Right ventricle myocardium superior (tissue), 1 donor: ENCODE results near the gene NRXN3. TPM values are rescaled to one million over a fixed set of nuclear protein-coding genes. Genes with fewer than 3 reads are reported as not detected.

Experiments
- ATAC-seq: fragments of 200-7000 bp; cut with Tn5 transposase; one replicate; pipeline ENCODE4 v1.9.1; 2020; ENCODE audit warnings: mild to moderate bottlenecking; ENCODE audit not compliant: poor library complexity
- DNase-seq: peaks from one replicate; pipeline ENCODE4 v3.0.0-alpha.2; 2020
- intact Hi-C: fragments of 100-400 bp; cut with DNase I; formaldehyde crosslinking; loops from one replicate; pipeline ENCODE4 v1.11.2; 2022
- total RNA-seq: library from RNA; stranded (reverse); fragmentation: NEBNext Ultra II Directional; extraction: Animal tissue kit (Norgen Biotek cat#: 25700); gene quantifications from one replicate; pipeline ENCODE4 v1.2.1, GENCODE V29; 2021
- donor health status: DM: no; HTN: yes; CAD: no; lungs with severe emphysema.

NRXN3 gene
- total RNA-seq, 1 donor from 2014 or later = 1.3 TPM

- intact Hi-C loops = no loop called here
Observed at GRCh38 chr14:79548836-79549235, 1378.7 kb downstream of the NRXN3 start.

DNA sequence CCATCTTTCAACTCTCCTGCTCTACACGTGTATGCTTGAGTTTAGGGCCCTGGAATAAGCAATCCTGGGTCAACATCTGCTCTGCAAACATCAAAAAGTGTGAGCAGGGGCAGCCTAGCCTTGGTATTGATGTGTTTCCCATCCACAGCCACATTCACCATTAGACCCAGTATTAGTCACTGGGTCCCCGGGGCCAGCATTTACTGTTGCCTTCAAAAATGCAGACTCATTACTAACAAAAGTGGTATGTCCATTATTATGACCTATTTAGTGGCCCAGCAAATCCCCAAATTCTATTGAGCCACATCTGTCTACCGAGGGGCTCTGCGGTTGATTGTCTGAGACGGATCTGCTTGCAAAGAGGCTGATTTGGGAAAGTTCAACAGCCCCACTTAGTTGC, 1379.3 kb downstream of the NRXN3 start:
- intact Hi-C loops = no loop called here
- DNase-seq = no peak
- no peak for ATAC-seq

More at GRCh38 chr14:79548836-79549235, 1378.7 kb downstream of the NRXN3 start:
- DNase-seq (no peak), ATAC-seq (no peak)

GRCh38 chr14:79551523-79551922, 1381.3 kb downstream of the NRXN3 start:
- no peak for ATAC-seq
- intact Hi-C loops = no loop called here

GRCh38 chr14:79552778-79553177, 1382.6 kb downstream of the NRXN3 start:
- intact Hi-C loops = no loop called here
- no peak for ATAC-seq
- no peak for DNase-seq

More at GRCh38 chr14:79551523-79551922, 1381.3 kb downstream of the NRXN3 start:
- DNase-seq = no peak

- intact Hi-C loops = no loop called here
- DNase-seq (no peak), ATAC-seq (no peak)
Observed at GRCh38 chr14:79554816-79555215, 1384.6 kb downstream of the NRXN3 start.

DNA sequence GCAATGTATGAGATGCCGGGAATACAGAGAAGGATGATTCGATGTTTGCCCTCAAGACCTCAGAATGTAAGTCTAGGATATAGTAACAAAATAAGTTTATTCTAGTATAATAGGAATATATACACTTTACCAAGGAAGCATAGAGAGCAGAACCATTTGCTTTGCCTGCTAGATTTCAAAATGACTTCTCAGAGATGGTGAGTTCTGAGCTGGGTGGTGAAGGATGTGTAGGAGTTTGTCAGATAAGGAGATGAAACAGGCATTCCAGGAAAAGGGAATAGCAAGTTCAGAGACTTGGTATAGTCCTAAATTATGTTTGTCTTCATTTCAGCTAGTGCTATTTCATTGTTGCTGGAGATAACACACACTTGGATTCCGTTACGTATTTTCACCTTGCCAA, 1385.3 kb downstream of the NRXN3 start:
- ATAC-seq = no peak
- intact Hi-C loops = no loop called here
- no peak for DNase-seq

GRCh38 chr14:79557309-79557708, 1387.1 kb downstream of the NRXN3 start:
- no peak for DNase-seq
- intact Hi-C loops = no loop called here

DNA sequence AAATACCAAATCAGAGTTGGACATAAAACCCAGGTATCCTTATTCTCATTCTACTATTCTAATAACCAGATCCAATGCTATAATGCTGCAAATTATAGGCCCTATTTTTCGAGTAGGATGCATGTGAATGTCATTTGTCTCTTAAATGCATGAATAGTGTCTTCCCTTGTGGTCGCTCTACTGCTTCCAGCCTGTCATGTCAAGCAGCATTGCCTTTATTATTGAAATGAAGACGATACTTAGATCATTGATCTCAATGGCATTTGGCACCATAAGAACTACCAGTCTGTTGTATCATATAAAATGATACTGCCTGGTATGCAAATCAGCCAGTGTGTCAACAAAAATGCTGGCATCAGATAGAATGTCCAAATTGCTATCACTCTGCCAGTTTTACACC, 1392.0 kb downstream of the NRXN3 start:
- intact Hi-C loops = no loop called here
- ATAC-seq (no peak), DNase-seq (no peak)

More at GRCh38 chr14:79557309-79557708, 1387.1 kb downstream of the NRXN3 start:
- no peak for ATAC-seq

DNA sequence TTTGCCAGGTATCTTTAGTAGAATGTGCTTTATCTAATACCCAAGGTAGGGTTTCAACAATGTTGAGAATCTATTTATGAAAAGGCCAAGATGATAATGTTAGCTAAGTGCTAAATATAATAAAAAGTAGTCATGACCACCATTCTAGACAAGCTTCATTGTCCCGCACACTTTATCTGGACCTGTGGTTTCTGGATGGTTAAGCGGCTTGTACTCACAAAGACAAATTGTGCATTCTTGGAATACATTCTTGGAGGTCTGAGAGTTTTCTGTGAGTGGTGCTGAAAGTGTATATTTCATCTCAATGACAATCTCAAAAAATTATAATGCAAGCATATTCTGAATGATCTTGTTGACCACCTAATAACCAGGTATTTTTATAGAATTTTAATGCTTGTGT, 1394.2 kb downstream of the NRXN3 start:
- intact Hi-C loops = no loop called here
- ATAC-seq (no peak), DNase-seq (no peak)

GRCh38 chr14:79567306-79567705, 1397.1 kb downstream of the NRXN3 start:
- DNase-seq (no peak), ATAC-seq (no peak)
- intact Hi-C loops = no loop called here

DNA sequence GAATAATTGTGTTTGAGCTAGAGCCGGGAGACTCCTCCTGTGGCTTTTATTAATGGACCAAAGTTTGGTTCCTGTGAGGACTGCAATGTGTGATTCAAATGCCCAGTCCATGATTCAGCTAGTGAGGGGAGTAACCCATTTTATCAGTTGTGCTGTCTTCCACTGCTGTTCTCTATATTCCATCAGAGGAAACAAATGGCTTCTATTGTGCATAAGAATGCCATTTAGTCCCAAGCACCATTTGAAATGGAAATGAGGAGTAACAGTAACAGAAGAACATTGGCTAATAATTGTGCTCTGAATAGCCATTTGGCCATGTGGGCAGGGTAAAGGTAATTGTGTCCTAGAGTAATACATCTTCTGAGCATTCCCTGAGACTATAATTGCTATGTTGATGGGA, 1398.4 kb downstream of the NRXN3 start:
- ATAC-seq (no peak), DNase-seq (no peak)
- intact Hi-C loops = no loop called here

DNA sequence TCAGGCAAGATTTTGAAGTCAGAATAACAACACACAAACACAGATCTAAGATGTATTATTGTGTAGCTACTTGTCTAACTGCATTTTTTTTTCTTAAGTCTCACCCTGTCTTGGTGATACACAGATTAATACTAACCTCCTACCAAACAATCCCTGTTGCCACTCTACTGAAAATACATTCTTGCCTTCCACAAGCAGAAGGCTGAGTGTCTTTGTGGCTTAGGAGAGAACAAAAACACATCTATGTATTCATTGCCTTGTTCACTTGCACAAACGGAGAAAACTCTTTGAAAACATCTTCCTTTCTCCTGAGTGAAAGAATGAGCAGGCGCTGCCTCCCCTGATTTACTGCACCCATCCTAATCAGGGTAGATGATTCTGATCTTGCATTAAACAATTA, 1398.9 kb downstream of the NRXN3 start:
- no peak for DNase-seq
- intact Hi-C loops = no loop called here
- no peak for ATAC-seq

DNA sequence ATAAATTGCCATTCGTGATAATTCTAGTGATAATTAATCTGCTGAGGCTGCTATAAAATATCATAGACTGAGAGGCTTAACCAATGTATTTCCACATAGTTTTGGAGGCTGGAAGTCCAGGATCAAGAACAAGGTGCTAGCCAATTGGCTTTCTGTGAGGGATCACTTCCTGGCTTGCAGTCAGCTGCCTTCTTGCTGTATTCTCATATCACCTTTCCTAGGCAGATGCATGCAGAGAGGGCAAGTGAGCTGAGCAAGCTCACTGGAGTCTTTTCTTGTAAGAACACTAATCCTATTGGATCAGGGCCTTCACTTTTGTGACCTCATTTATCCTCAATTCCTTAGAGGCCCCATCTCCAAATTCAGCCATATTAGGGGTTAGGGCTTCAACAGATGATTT, 1400.5 kb downstream of the NRXN3 start:
- ATAC-seq (no peak), DNase-seq (no peak)
- intact Hi-C loops = no loop called here

DNA sequence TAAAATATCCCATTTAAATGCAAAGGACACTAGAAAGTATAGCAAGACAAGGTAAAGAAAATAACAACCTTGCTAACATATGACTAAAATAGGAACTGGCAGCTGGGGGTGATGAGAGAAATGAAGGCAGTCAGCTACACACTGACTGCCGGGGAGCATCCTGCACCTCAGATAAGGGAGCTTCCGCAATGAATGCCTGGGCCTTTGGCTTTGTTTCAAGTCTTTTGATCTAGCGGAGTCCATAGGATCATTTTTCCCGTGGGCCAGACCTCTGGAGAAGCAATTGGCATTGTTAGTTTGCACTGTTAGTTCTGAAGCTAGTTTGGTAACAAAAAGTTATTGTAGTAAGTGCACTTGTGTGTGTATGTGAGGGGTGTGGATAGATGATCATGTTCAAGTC, 1401.2 kb downstream of the NRXN3 start:
- ATAC-seq = no peak
- intact Hi-C loops = no loop called here
- no peak for DNase-seq

DNA sequence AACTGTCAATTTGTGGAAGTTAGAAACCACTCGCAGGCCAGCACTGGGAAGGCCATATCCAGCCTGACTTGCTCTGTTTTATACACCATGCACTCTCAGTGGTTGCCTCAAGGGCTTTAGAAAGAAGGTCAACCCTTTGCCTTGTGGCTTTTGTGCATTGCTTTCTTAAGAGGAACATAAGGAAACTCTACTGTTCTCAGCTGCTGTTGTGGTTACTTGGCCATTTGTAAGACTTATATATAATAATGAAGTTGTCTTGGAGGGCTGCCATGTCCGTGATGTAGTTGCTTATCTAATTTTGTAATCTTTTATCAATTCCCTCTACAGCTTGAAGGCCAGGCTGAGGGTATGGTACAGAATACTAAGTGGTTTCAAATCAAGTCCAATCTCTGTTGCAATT, 1403.3 kb downstream of the NRXN3 start:
- intact Hi-C loops = no loop called here
- ATAC-seq (no peak), DNase-seq (no peak)

DNA sequence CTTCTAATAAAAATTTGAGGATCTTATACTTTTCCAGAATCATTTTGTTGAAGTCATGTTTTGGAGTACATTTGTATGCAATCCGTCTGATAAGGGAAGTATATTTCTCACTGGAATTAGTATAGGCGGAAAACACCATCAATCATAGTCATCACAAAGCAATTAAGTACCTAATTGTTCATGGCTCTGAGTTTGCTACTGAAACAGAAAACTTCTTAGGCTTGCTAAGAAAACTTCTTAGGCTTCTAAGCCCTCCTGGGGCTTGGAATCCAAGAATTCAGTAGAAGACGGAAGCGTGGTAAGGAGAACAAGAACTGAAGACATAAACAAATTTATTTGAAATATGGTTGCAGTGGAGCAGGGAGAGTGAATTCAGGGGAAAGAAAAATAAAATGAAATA, 1404.9 kb downstream of the NRXN3 start:
- intact Hi-C loops = no loop called here
- ATAC-seq = no peak
- no peak for DNase-seq

DNA sequence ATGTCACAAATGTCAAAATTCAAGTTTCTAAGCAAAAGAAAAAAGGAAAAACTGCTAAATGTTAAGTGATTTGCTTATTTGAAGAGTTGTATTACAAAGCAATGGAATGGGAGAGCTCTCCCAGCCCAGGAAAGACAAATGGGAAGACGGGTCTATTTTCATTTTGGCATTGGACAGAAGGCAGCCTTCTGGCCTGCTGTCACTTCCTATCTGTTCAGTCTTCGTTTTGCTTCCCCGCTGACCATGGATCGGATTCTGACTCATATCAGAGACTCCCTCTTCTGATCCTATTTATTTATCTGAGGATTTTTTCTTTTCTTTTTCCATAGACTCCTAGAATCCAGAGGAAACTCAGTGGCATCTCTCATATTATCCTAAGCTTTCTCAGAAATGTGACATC, 1406.3 kb downstream of the NRXN3 start:
- intact Hi-C loops = no loop called here
- ATAC-seq = no peak
- no peak for DNase-seq

- ATAC-seq = no peak
- intact Hi-C loops = no loop called here
- no peak for DNase-seq
Observed at GRCh38 chr14:79578470-79578869, 1408.3 kb downstream of the NRXN3 start.

DNA sequence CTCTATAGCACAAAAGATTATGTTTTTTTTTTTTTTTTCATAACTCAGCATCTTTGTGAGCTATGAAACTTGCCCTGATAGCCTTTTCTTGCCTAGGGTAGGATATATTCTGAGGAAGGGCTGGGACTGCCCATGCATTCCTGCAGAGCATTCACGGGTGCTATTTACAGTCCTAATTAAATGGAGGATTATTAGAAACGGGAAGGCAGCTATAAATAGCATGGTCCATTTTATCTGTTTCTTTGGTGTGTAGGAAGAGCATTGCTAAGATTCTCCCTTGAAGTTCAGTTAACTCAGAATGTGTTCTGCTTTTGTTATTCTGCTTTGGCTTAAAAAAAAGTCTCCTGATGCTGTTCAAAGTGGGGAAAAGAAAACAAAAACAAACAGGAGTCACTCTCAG, 1410.2 kb downstream of the NRXN3 start:
- DNase-seq (no peak), ATAC-seq (no peak)
- intact Hi-C loops = no loop called here

DNA sequence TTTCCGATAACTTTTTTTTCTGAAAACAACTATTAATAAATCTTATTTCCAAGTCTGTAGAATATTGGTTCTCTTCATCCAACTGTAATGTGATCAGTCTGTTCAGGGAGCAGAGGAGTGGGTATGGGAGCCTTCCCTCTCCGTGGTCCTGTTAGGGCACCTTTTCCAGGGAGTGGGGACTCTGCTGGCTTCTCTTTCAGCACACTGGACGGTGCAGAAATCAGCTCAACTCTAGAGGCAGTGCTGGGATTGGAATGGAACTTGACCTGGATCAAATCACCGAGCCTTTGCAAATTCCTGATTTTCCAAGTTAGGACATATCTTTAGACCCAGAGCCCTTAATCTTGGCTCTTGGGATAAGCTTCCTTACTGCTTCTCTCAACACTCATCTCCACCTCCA, 1410.7 kb downstream of the NRXN3 start:
- ATAC-seq (no peak), DNase-seq (no peak)
- intact Hi-C loops = no loop called here

DNA sequence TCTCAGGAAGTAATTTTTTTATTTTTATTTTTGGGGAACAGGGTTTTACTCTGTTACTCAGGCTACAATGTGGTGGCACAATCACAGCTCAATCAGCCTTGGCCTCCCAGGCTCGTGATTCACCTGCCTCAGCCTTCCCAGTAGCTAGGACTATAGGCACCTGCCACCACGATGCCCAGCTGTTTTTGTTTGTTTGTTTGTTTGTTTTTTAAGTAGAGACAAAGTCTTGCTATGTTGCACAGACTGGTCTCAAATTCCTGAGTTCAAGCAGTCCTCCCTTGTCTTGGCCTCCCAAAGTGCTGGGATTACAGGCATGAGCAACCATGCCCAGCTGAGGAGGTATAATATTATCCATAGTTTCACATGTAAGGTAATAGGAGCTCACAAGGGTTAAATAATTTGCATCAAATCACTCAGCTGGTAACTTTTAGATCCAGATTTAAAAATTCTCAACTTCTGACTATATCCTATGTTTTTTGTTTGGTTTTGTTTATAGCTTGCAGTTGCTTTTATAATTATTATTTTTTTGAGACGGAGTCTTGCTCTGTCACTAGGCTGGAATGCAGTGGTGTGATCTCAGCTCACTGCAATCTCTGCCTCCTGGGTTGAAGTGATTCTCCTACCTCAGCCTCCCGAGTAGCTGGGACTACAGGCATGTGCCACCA, 1411.9 kb downstream of the NRXN3 start:
- DNase-seq = no peak
- intact Hi-C loops = no loop called here
- no peak for ATAC-seq
